Motor neuron (in vitro differentiated cells): Measurements from ENCODE around the gene KRT38. TPM values are rescaled to one million over a fixed set of nuclear protein-coding genes. Genes with fewer than 3 reads are reported as not detected.

Experiments
- ATAC-seq, 8 experiments: fragments of 200-7000 bp; cut with Tn5 transposase; replicated peaks in 6 of 8; 2 replicates each; pipeline ENCODE4 v1.8.0; 2021; ENCODE audit warnings: mild to moderate bottlenecking in 8 of 8, moderate library complexity in 8 of 8
- H3K27ac ChIP-seq, 2 donors: fragments of 250-450 bp; sonication (Bioruptor Pico); 2 replicates each; pipeline ENCODE4 v1.9.0; 2021; ENCODE audit warnings: antibody characterized with exemption in 2 of 2, mild to moderate bottlenecking in 2 of 2, moderate library complexity in 1 of 2
- H3K4me1 ChIP-seq, 2 donors: fragments of 250-450 bp; sonication (Bioruptor Pico); replicated peaks in 1 of 2; 2 replicates each; pipeline ENCODE4 v1.6.1; 2021; ENCODE audit warnings: antibody characterized with exemption in 2 of 2, mild to moderate bottlenecking in 2 of 2, moderate library complexity in 1 of 2
- H3K4me3 ChIP-seq, 5 donors: fragments of 250-450 bp; sonication (Bioruptor Pico); 2 replicates each; pipeline ENCODE4 v1.9.0; 2021; ENCODE audit warnings: antibody characterized with exemption in 5 of 5, mild to moderate bottlenecking in 5 of 5, moderate library complexity in 4 of 5
- WGBS, 10 experiments: fragments of 450-650 bp; shearing (Covaris generic); methylation state at CpG; one replicate each; pipeline ENCODE4 v1.0.0; 2022; 5-methylcytosine and 5-hydroxymethylcytosine counted together
- in situ Hi-C, 9 experiments: fragments of 400-800 bp; cut with MboI; loops; one replicate each; pipeline ENCODE4 v1.15.0; 2021; ENCODE audit warnings: low sequenced_read_pairs in 9 of 9, low pct_unique_long_range_greater_than_20kb in 2 of 9; ENCODE audit not compliant: unreplicated experiment in 9 of 9
- total RNA-seq, 8 experiments: library from RNA; unstranded; fragments of 300-600 nt; gene quantifications; 2 replicates each; pipeline versions ENCODE4 v1.2.3 to v1.2.4, GENCODE V29; 2022

KRT38 gene
- total RNA-seq = under 1 TPM in 3 of 8 experiments, not detected in 5; 0.11 to 0.92 (median 0.71) TPM

DNA sequence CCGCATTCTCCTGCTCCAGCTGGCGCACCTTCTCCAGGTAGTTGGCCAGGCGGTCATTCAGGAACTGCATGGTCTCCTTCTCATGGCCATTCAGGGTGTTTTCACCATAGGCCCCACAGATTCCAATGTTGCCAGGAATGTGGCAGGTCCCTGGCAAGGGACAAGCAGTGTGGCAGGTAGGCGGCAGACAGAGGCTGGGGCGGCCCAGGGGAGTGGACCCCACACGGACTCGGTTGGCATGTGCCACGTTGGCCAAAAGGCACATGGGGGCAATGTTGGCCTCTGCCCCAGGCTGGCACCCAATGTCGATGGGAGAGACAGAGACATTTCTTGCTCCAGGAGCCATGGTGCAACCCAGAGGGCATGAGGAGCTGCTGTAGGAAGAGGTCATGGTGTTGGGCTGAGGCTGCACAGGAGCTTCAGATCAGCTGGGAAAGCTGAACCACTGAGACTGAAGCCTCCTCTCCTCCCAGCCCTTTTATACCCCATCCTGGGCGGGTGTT, at the start of gene KRT38:
KRT38 (minus strand) TSS at position 453 of the 503 bp plus-strand sequence; CDS start at position 391, 62 bp downstream.
- in situ Hi-C loops = no loop called here
- 80 to 100% (median 95%) methylated on average over 1 to 5 of the region's 10 CpGs; no CpG with 5 or more reads in 6 of the 10 experiments for WGBS, 10 experiments
- H3K4me3 ChIP-seq = no peak within 1 kb of the TSS
- no peak for ATAC-seq
- no peak within 1 kb of the TSS for H3K27ac ChIP-seq
- peaks cover 10 to 17% of the 10 kb centered on the region in 2 donors for H3K4me1 ChIP-seq

- 90 to 100% (median 96%) methylated on average over 1 to 5 of the region's 12 CpGs; no CpG with 5 or more reads in 7 of the 10 experiments for WGBS, 10 experiments
- H3K27ac ChIP-seq = no peak within 1 kb of the TSS
- no peak within 1 kb of the TSS for H3K4me3 ChIP-seq
- no peak for ATAC-seq
- in situ Hi-C loops = loop anchor here in 2 of 9 experiments (25.0 kb wide), 1 partner anchor 577 kb away; no protein-coding TSS in a partner anchor
- H3K4me1 ChIP-seq = peaks cover 3 to 15% of the 10 kb centered on the region in 2 donors
Measured at GRCh38 chr17:41489531-41489930, 48.7 kb upstream of the KRT38 start, which contains the start of gene KRT36. Gene KRT36 (minus strand): TSS chr17:41489910. CDS start chr17:41489864, 46 bp downstream.

GRCh38 chr17:41486809-41487530, 46.2 kb upstream of the KRT38 start:
- no peak overlapping the region for H3K4me3 ChIP-seq
- ATAC-seq = peak in 1 of 8 experiments; percentile 46
- H3K27ac ChIP-seq = no peak overlapping the region
- WGBS, 10 experiments = 80 to 97% (median 81%) methylated on average over 3 to 15 of the region's 29 CpGs; no CpG with 5 or more reads in 7 of the 10 experiments
- in situ Hi-C loops = loop anchor here in 2 of 9 experiments (25.0 kb wide), 1 partner anchor 575 kb away; no protein-coding TSS in a partner anchor
- peaks cover 3% of the 10 kb centered on the region in 2 donors for H3K4me1 ChIP-seq

DNA sequence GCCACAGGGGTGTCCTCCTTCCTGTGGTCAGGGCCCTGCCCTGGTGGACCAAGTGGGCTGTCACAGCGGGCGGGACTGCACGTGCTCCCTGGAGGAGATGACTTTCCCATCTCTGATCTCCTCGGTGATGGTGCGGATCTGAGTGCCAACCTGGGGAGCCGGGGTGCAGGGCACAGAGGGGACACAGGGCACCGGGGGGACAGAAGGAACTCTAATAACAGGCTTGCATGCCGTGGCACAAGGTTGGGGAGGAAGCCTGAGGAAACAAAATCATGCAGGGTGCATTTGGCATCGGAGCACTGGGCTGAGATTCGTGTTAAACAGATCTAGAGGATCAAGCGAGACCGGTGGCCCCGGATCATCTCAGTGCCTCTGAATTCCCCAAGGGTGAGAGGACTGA, 45.5 kb upstream of the KRT38 start:
- in situ Hi-C loops = loop anchor here in 2 of 9 experiments (25.0 kb wide), 1 partner anchor 574 kb away; no protein-coding TSS in a partner anchor
- Histone ChIP-seq H3K4me1 (peaks cover 3% of the 10 kb centered on the region in 2 donors), H3K27ac (no peak overlapping the region), H3K4me3 (no peak overlapping the region)
- no peak for ATAC-seq
- WGBS, 10 experiments = 80 to 100% (median 90%) methylated on average over 1 to 4 of the region's 13 CpGs; no CpG with 5 or more reads in 7 of the 10 experiments

GRCh38 chr17:41484920-41485904, 44.4 kb upstream of the KRT38 start:
- ATAC-seq = no peak
- no peak overlapping the region for H3K4me3 ChIP-seq
- H3K4me1 ChIP-seq = peaks cover 2 to 3% of the 10 kb centered on the region in 2 donors
- 0 to 80% (median 80%) methylated on average over 1 to 4 of the region's 8 CpGs; no CpG with 5 or more reads in 2 of the 10 experiments for WGBS, 10 experiments
- in situ Hi-C loops = loop anchor here in 2 of 9 experiments (25.0 kb wide), 1 partner anchor 573 kb away; no protein-coding TSS in a partner anchor
- no peak overlapping the region for H3K27ac ChIP-seq

GRCh38 chr17:41483991-41484826, 43.4 kb upstream of the KRT38 start:
- Histone ChIP-seq H3K4me3 (no peak overlapping the region), H3K4me1 (no peaks in the 10 kb centered on the region), H3K27ac (no peak overlapping the region)
- in situ Hi-C loops = loop anchor here in 2 of 9 experiments (25.0 kb wide), 1 partner anchor 572 kb away; no protein-coding TSS in a partner anchor
- ATAC-seq = peak in 3 of 8 experiments; percentile 21 to 50 (median 49)
- WGBS, 10 experiments = 58 to 100% (median 84%) methylated on average over 1 to 6 of the region's 7 CpGs; no CpG with 5 or more reads in 1 of the 10 experiments

GRCh38 chr17:41483531-41483930, 42.7 kb upstream of the KRT38 start:
- no peak for ATAC-seq
- in situ Hi-C loops = loop anchor here in 2 of 9 experiments (25.0 kb wide), 1 partner anchor 571 kb away; no protein-coding TSS in a partner anchor
- Histone ChIP-seq H3K4me1 (no peaks in the 10 kb centered on the region), H3K4me3 (no peak overlapping the region), H3K27ac (no peak overlapping the region)
- 60 to 96% (median 80%) methylated on average over 1 to 7 of the region's 9 CpGs; no CpG with 5 or more reads in 4 of the 10 experiments for WGBS, 10 experiments

- in situ Hi-C loops = loop anchor here in 2 of 9 experiments (25.0 kb wide), 1 partner anchor 569 kb away; no protein-coding TSS in a partner anchor
- no peaks in the 10 kb centered on the region for H3K4me1 ChIP-seq
- no peak for ATAC-seq
- 80 to 100% (median 100%) methylated on average over 1 to 2 of the region's 2 CpGs; no CpG with 5 or more reads in 5 of the 10 experiments for WGBS, 10 experiments
- no peak within 1 kb of the TSS for H3K27ac ChIP-seq
- no peak within 1 kb of the TSS for H3K4me3 ChIP-seq
Measured at GRCh38 chr17:41481036-41481435, 40.3 kb upstream of the KRT38 start, which contains the start of gene KRT35. Gene KRT35 (minus strand): TSS chr17:41481151. CDS start chr17:41481097, 54 bp downstream.

DNA sequence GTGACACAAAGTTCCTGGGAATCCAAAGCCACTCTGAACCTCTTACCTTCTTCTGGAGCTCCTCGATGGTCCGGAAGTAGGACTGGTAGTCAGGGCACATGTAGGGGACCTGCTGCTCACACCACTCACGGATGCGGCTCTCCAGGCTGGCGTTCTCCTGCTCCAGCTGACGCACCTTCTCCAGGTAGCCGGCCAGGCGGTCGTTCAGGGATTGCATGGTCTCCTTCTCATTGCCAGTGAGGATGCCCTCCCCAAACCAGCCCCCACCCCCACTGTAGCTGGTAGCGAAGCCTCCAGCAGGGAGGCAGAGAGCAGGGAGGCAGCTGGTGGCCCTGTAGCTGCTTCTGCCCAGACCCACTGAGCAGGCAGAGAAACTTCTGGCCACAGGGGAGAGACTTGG, 39.8 kb upstream of the KRT38 start:
- Histone ChIP-seq H3K27ac (no peak overlapping the region), H3K4me1 (no peaks in the 10 kb centered on the region), H3K4me3 (no peak overlapping the region)
- ATAC-seq = no peak
- in situ Hi-C loops = loop anchor here in 2 of 9 experiments (25.0 kb wide), 1 partner anchor 568 kb away; no protein-coding TSS in a partner anchor
- WGBS, 10 experiments = 80 to 100% (median 100%) methylated on average over 1 to 3 of the region's 10 CpGs; no CpG with 5 or more reads in 7 of the 10 experiments

DNA sequence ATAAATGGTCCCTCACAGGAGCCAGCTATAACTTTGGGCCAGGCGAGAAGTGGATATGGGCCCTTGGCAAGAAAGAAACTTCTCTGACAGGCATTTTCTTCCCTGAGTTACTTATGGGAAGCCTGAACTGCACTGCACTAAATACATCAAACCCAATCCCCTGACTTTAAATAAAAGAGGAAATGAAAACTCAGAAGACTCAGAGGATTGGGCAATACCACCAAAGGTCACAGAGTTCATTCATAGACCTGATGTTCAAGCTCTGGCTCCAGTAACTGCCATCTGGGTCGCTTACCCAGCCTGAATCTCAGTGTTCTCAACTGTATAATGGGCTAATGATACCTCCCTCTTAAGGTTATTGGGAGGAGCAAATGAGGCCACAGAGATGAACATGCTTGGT, 39.4 kb upstream of the KRT38 start:
- H3K4me1 ChIP-seq = no peaks in the 10 kb centered on the region
- no peak overlapping the region for H3K4me3 ChIP-seq
- WGBS, 10 experiments = 10 to 100% (median 40%) methylated on average over 1 to 2 of the region's 2 CpGs; no CpG with 5 or more reads in 5 of the 10 experiments
- H3K27ac ChIP-seq = no peak overlapping the region
- ATAC-seq = no peak
- in situ Hi-C loops = loop anchor here in 2 of 9 experiments (25.0 kb wide), 1 partner anchor 568 kb away; no protein-coding TSS in a partner anchor

GRCh38 chr17:41478237-41478636, 37.5 kb upstream of the KRT38 start:
- WGBS, 10 experiments = 60 to 94% (median 88%) methylated on average over 1 to 5 of the region's 8 CpGs; no CpG with 5 or more reads in 4 of the 10 experiments

More at GRCh38 chr17:41478237-41478636, 37.5 kb upstream of the KRT38 start:
- Histone ChIP-seq H3K27ac (no peak overlapping the region), H3K4me3 (no peak overlapping the region), H3K4me1 (no peaks in the 10 kb centered on the region)
- in situ Hi-C loops = loop anchor here in 2 of 9 experiments (25.0 kb wide), 1 partner anchor 566 kb away; no protein-coding TSS in a partner anchor
- ATAC-seq = peak in 3 of 8 experiments; percentile 63 to 95 (median 65)
